B cell (primary cell): ENCODE data around the gene CCDC86.

Experiments used
- CTCF ChIP-seq: fragments of 200-600 bp; IDR thresholded peaks from one replicate; pipeline ENCODE4 v1.8.0; 2022; ENCODE audit warnings: antibody characterized with exemption, mild to moderate bottlenecking
- EZH2 ChIP-seq: IDR thresholded peaks from 2 replicates; pipeline ENCODE4 v1.6.1; 2012; ENCODE audit warnings: borderline replicate concordance, low read depth, mild to moderate bottlenecking, moderate library complexity, low read length; ENCODE audit not compliant: insufficient read depth, poor library complexity, severe bottlenecking

GRCh38 chr11:60810569-60810968, 31.3 kb upstream of the CCDC86 start:
- TF ChIP-seq CTCF (no peak), EZH2 (no peak)
